HG03469 (cell line): ENCODE data around the gene CHI3L1.

Experiments
- ATAC-seq: cut with Tn5 transposase; IDR thresholded peaks from one replicate; pipeline ENCODE4 v1.9.1; 2021; ENCODE audit warnings: mild to moderate bottlenecking, moderate library complexity, moderate number of reproducible peaks; ENCODE audit not compliant: unreplicated experiment

CHI3L1 gene

GRCh38 chr1:203169770-203170520, 16.6 kb downstream of the CHI3L1 start:
- no peak for ATAC-seq

- ATAC-seq: no peak
These were observed 17.5 kb downstream of the CHI3L1 start for GRCh38 chr1:203168991-203169390.

GRCh38 chr1:203168256-203168786, 18.2 kb downstream of the CHI3L1 start:
- no peak for ATAC-seq

- ATAC-seq: no peak
These were observed 18.6 kb downstream of the CHI3L1 start for GRCh38 chr1:203167913-203168200.

- no peak for ATAC-seq
These were observed 19.2 kb downstream of the CHI3L1 start for GRCh38 chr1:203167026-203167912.

GRCh38 chr1:203166192-203166940, 20.1 kb downstream of the CHI3L1 start:
- no peak for ATAC-seq

GRCh38 chr1:203165800-203166161, 20.7 kb downstream of the CHI3L1 start:
- ATAC-seq: no peak

GRCh38 chr1:203165101-203165799, 21.3 kb downstream of the CHI3L1 start:
- ATAC-seq: no peak

GRCh38 chr1:203163891-203164635, 22.4 kb downstream of the CHI3L1 start:
- no peak for ATAC-seq

- ATAC-seq: no peak
These were observed 24.1 kb downstream of the CHI3L1 start for GRCh38 chr1:203162403-203162802.

GRCh38 chr1:203161703-203162102, 24.8 kb downstream of the CHI3L1 start:
- ATAC-seq: no peak

- no peak for ATAC-seq
These were observed 25.3 kb downstream of the CHI3L1 start for GRCh38 chr1:203161175-203161574.

- no peak for ATAC-seq
These were observed 26.7 kb downstream of the CHI3L1 start for GRCh38 chr1:203159844-203160243.

GRCh38 chr1:203158960-203159665, 27.4 kb downstream of the CHI3L1 start:
- ATAC-seq: no peak

GRCh38 chr1:203158423-203158822, 28.1 kb downstream of the CHI3L1 start:
- no peak for ATAC-seq

- no peak for ATAC-seq
These were observed 30.2 kb downstream of the CHI3L1 start for GRCh38 chr1:203156280-203156679.

- no peak for ATAC-seq
These were observed 32.3 kb downstream of the CHI3L1 start for GRCh38 chr1:203153989-203154821.
